Right forelimb (tissue), 1 donor: Measurements from ENCODE around the gene IGSF21.
"Not testable (repeated sequence)": the region's sequence is repeated elsewhere in the genome, so short reads cannot be mapped to it uniquely, and the experiment has no call there.

ENCODE experiments used
- DNase-seq: peaks from one replicate; pipeline ENCODE4 v3.0.0-alpha.2; 2018

IGSF21 gene

GRCh38 chr1:18411820-18412641 is 304.4 kb downstream of the IGSF21 start:
- no peak for DNase-seq

GRCh38 chr1:18412882-18413353 is 305.3 kb downstream of the IGSF21 start:
- no peak for DNase-seq

GRCh38 chr1:18413541-18414305 is 306.1 kb downstream of the IGSF21 start:
- no peak for DNase-seq

- no peak for DNase-seq
These were observed 306.7 kb downstream of the IGSF21 start for GRCh38 chr1:18414321-18414720.

- DNase-seq, result no peak
These were observed 307.4 kb downstream of the IGSF21 start for GRCh38 chr1:18414872-18415447.

GRCh38 chr1:18415448-18416027 is 307.9 kb downstream of the IGSF21 start:
- no peak for DNase-seq

GRCh38 chr1:18416126-18416525 is 308.5 kb downstream of the IGSF21 start:
- not testable (repeated sequence) for DNase-seq

- DNase-seq, result no peak
These were observed 310.0 kb downstream of the IGSF21 start for GRCh38 chr1:18417316-18418269.

GRCh38 chr1:18419113-18419844 is 311.7 kb downstream of the IGSF21 start:
- DNase-seq, result no peak

- no peak for DNase-seq
These were observed 312.2 kb downstream of the IGSF21 start for GRCh38 chr1:18419845-18420184.

GRCh38 chr1:18422076-18422777 is 314.6 kb downstream of the IGSF21 start:
- no peak for DNase-seq

- DNase-seq, result no peak
These were observed 315.4 kb downstream of the IGSF21 start for GRCh38 chr1:18422954-18423353.

GRCh38 chr1:18426580-18426979 is 319.0 kb downstream of the IGSF21 start:
- no peak for DNase-seq
